Dermis lymphatic vessel endothelial cell (primary cell): ENCODE measurements around the gene NUDT8. TPM values are rescaled to one million over a fixed set of nuclear protein-coding genes. Genes with fewer than 3 reads are reported as not detected.

ENCODE experiments used
- total RNA-seq: library from RNA; depleted of rRNA; stranded (reverse); fragments of >200 nt; gene quantifications from 2 replicates; pipeline ENCODE4 v1.2.1, GENCODE V29; 2014

NUDT8 gene
- total RNA-seq, result 3.6 and 5.4 TPM in 2 replicates

GRCh38 chr11:67629386-67630227, at the start of gene NUDT8:
Gene NUDT8, minus strand, starts transcription at chr11:67629937. Its CDS starts 26 bp downstream, at chr11:67629911.

DNA sequence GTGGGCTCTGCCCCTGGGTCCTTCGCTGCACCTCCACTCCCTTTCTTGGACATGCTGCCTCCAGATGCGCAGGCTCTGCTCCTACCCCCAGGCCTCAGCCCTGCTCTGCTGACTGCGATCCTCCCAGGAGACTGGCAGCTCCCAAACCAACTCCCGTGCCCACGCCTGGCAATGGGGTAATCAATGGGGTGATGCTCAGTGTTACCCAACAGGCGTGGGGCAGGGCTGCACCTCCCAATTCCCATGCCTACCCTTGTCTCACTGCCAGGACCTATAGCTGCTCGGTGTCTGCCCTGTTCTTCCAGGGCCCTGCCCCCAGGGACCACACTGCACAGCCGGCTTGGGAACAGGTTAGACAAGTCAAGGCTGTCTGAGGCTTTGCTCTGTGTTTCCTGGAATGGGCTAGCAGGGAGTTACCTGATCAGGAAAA, 44.7 kb upstream of the NUDT8 start, which contains the start of gene ALDH3B2:
TSS of gene ALDH3B2 (minus strand) at position 182 of the 430 bp plus-strand sequence. CDS start 7,688 bp downstream, outside the sequence.

DNA sequence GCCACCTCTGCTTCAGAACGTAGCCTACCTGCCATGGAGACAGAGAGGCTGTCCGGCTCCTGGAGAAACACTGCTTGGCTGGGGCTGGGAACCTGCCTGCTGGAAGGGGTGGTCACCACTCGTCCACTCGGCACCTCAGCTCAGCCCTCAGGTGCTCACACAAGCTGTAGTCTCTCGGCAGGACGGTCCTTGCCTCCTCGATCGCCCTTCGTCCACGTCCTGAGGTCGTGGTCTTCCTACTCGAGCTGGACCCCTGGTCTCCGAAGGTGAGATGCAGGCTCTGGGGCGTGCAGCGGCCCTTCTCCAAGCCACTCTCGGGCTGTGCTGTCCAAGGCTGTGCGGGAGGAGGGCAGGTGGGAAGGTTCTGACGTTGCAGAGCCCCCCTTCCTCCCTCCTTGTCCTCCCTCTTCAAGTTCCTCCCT, 9.7 kb upstream of the NUDT8 start, which contains the start of gene TBX10:
TSS of gene TBX10 (minus strand) at position 326 of the 422 bp plus-strand sequence. CDS start at position 35, 291 bp downstream.

GRCh38 chr11:67606492-67607295, 23.0 kb downstream of the NUDT8 start, which contains the start of gene NDUFV1:
Gene NDUFV1, plus strand, starts transcription at chr11:67606936. Its CDS starts 69 bp downstream, at chr11:67607005.

GRCh38 chr11:67583247-67584204, 46.2 kb downstream of the NUDT8 start, which contains the start of gene GSTP1:
Gene GSTP1, plus strand, starts transcription at chr11:67583812. Its CDS starts 32 bp downstream, at chr11:67583844.

Other genes starting within 250 kb of the NUDT8 start
- gene RAD9A, start 238.0 kb downstream of the NUDT8 start, total RNA-seq, result 4.3 and 4.8 TPM in 2 replicates
- 233 and 254 TPM in 2 replicates for gene PPP1CA, start 228.1 kb downstream of the NUDT8 start, total RNA-seq
- gene TBC1D10C, start 225.9 kb downstream of the NUDT8 start, total RNA-seq, result 0.09 and 0.22 TPM in 2 replicates
- 0.09 and 0.22 TPM in 2 replicates for gene CARNS1, start 214.3 kb downstream of the NUDT8 start, total RNA-seq
- 25.0 and 26.3 TPM in 2 replicates for gene RPS6KB2, start 201.4 kb downstream of the NUDT8 start, total RNA-seq
- 0.11 and 0.43 TPM in 2 replicates for gene PTPRCAP, start 192.3 kb downstream of the NUDT8 start, total RNA-seq
- 122 and 145 TPM in 2 replicates for gene CORO1B, start 186.5 kb downstream of the NUDT8 start, total RNA-seq
- not detected in 2 replicates for gene GPR152, start 177.2 kb downstream of the NUDT8 start, total RNA-seq
- 1.5 and 2.0 TPM in 2 replicates for gene CABP4, start 174.6 kb downstream of the NUDT8 start, total RNA-seq
- gene TMEM134, start 160.7 kb downstream of the NUDT8 start, total RNA-seq, result 21.1 and 21.8 TPM in 2 replicates
- gene AIP, start 146.9 kb downstream of the NUDT8 start, total RNA-seq, result 101 TPM in 2 replicates
- 2.8 and 3.1 TPM in 2 replicates for gene PITPNM1, start 124.6 kb downstream of the NUDT8 start, total RNA-seq
- gene CDK2AP2, start 121.8 kb downstream of the NUDT8 start, total RNA-seq, result 10.3 and 23.1 TPM in 2 replicates
- not detected in 2 replicates for gene CABP2, start 106.5 kb downstream of the NUDT8 start, total RNA-seq
- gene GSTP1, start 46.1 kb downstream of the NUDT8 start, total RNA-seq, result 473 and 682 TPM in 2 replicates
- 121 and 130 TPM in 2 replicates for gene NDUFV1, start 23.0 kb downstream of the NUDT8 start, total RNA-seq
- gene TBX10, start 9.8 kb upstream of the NUDT8 start, total RNA-seq, result not detected in 2 replicates
- gene ACY3, start 20.8 kb upstream of the NUDT8 start, total RNA-seq, result not detected in 2 replicates
- gene ALDH3B2, start 44.7 kb upstream of the NUDT8 start, total RNA-seq, result not detected in 2 replicates